ENCODE data around the gene ATP10B. TPM values are rescaled to one million over a fixed set of nuclear protein-coding genes. Genes with fewer than 3 reads are reported as not detected.

Gene ATP10B
- total and polyA plus RNA-seq, 4 donors = 0.08 to 7.2 (median 0.53) TPM

DNA sequence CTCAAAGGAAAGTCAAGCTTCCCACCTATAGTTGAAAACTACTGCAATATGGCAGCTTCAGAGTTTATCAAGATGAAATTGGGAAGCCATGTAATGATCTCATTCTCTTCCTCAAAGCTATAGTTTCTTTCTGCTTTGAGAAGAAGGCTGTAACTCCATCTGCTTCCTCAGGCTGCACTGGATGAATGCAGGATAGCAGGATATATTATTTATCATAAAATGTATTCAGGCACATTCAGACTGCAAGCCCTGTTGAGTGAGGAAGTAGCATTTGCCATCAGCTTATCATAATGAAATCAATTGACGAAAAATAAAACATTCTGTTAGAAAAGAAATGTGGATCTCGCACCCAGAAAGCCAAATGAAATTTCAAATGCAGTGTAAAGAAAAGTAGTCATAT lies 560 bp downstream of the ATP10B start:
- WGBS, 2 donors = 87 to 95% methylated on average over 2 of the region's 2 CpGs
- no peak for ATAC-seq (ENCODE audit: insufficient read depth, low FRiP score)
- Histone ChIP-seq H3K4me1 (ENCODE audit: control insufficient read depth in 5 of 5, insufficient read depth in 5 of 5, low read length in 5 of 5) (no peaks in the 10 kb centered on the region), H3K9me3 (ENCODE audit: control insufficient read depth in 4 of 4, insufficient read depth in 3 of 4, low read length in 3 of 4) (no peaks in the 10 kb centered on the region), H3K27ac (ENCODE audit: low read depth in 1 of 2, low read length in 1 of 2) (no peak overlapping the region), H3K36me3 (ENCODE audit: control insufficient read depth in 4 of 4, insufficient read depth in 4 of 4, low read length in 4 of 4) (no peaks in the 10 kb centered on the region), H3K4me3 (no peak overlapping the region), H3K9ac (ENCODE audit: insufficient read depth in 1 of 2, low read length in 2 of 2) (no peak overlapping the region), H3K27me3 (ENCODE audit: control insufficient read depth in 3 of 3, insufficient read depth in 3 of 3, low read length in 2 of 3) (no peaks in the 10 kb centered on the region)
- TF ChIP-seq CTCF (IDR thresholded peaks at IDR 0.05; ENCODE audit: control extremely low read depth, extremely low read depth) = no peak
- DNase-seq = no peak

- Histone ChIP-seq H3K36me3 (ENCODE audit: control insufficient read depth in 4 of 4, insufficient read depth in 4 of 4, low read length in 4 of 4) (no peaks in the 10 kb centered on the region), H3K4me1 (ENCODE audit: control insufficient read depth in 5 of 5, insufficient read depth in 5 of 5, low read length in 5 of 5) (no peaks in the 10 kb centered on the region), H3K9me3 (ENCODE audit: control insufficient read depth in 4 of 4, insufficient read depth in 3 of 4, low read length in 3 of 4) (no peaks in the 10 kb centered on the region), H3K9ac (ENCODE audit: insufficient read depth in 1 of 2, low read length in 2 of 2) (no peak overlapping the region), H3K4me3 (no peak overlapping the region), H3K27me3 (ENCODE audit: control insufficient read depth in 3 of 3, insufficient read depth in 3 of 3, low read length in 2 of 3) (no peaks in the 10 kb centered on the region), H3K27ac (ENCODE audit: low read depth in 1 of 2, low read length in 1 of 2) (no peak overlapping the region)
- 40 to 68% methylated on average over 3 of the region's 3 CpGs for WGBS, 2 donors
- no peak for TF ChIP-seq CTCF (IDR thresholded peaks at IDR 0.05; ENCODE audit: control extremely low read depth, extremely low read depth)
- DNase-seq (no peak), ATAC-seq (ENCODE audit: insufficient read depth, low FRiP score) (no peak)
These were observed 1.6 kb downstream of the ATP10B start for GRCh38 chr5:160850421-160850820.

GRCh38 chr5:160847526-160848085 lies 4.4 kb downstream of the ATP10B start:
- TF ChIP-seq CTCF (IDR thresholded peaks at IDR 0.05; ENCODE audit: control extremely low read depth, extremely low read depth) = no peak
- H3K9me3 ChIP-seq (ENCODE audit: control insufficient read depth in 4 of 4, insufficient read depth in 3 of 4, low read length in 3 of 4) = no peaks in the 10 kb centered on the region
- H3K27me3 ChIP-seq (ENCODE audit: control insufficient read depth in 3 of 3, insufficient read depth in 3 of 3, low read length in 2 of 3) = no peaks in the 10 kb centered on the region
- no peaks in the 10 kb centered on the region for H3K4me1 ChIP-seq (ENCODE audit: control insufficient read depth in 5 of 5, insufficient read depth in 5 of 5, low read length in 5 of 5)
- no peak overlapping the region for H3K9ac ChIP-seq (ENCODE audit: insufficient read depth in 1 of 2, low read length in 2 of 2)
- DNase-seq = no peak
- H3K27ac ChIP-seq (ENCODE audit: low read depth in 1 of 2, low read length in 1 of 2) = no peak overlapping the region
- no peak overlapping the region for H3K4me3 ChIP-seq
- no peak for ATAC-seq (ENCODE audit: insufficient read depth, low FRiP score)
- H3K36me3 ChIP-seq (ENCODE audit: control insufficient read depth in 4 of 4, insufficient read depth in 4 of 4, low read length in 4 of 4) = no peaks in the 10 kb centered on the region
- 85 to 90% methylated on average over 5 of the region's 5 CpGs for WGBS, 2 donors

- DNase-seq (no peak), ATAC-seq (ENCODE audit: insufficient read depth, low FRiP score) (no peak)
- TF ChIP-seq CTCF (IDR thresholded peaks at IDR 0.05; ENCODE audit: control extremely low read depth, extremely low read depth) = no peak
- H3K9me3 ChIP-seq (ENCODE audit: control insufficient read depth in 4 of 4, insufficient read depth in 3 of 4, low read length in 3 of 4) = no peaks in the 10 kb centered on the region
- H3K27me3 ChIP-seq (ENCODE audit: control insufficient read depth in 3 of 3, insufficient read depth in 3 of 3, low read length in 2 of 3) = no peaks in the 10 kb centered on the region
- no peak overlapping the region for H3K4me3 ChIP-seq
- no peak overlapping the region for H3K27ac ChIP-seq (ENCODE audit: low read depth in 1 of 2, low read length in 1 of 2)
- H3K36me3 ChIP-seq (ENCODE audit: control insufficient read depth in 4 of 4, insufficient read depth in 4 of 4, low read length in 4 of 4) = no peaks in the 10 kb centered on the region
- WGBS, 2 donors = 83 to 84% methylated on average over 3 of the region's 3 CpGs
- no peak overlapping the region for H3K9ac ChIP-seq (ENCODE audit: insufficient read depth in 1 of 2, low read length in 2 of 2)
- H3K4me1 ChIP-seq (ENCODE audit: control insufficient read depth in 5 of 5, insufficient read depth in 5 of 5, low read length in 5 of 5) = no peaks in the 10 kb centered on the region
These were observed 5.4 kb downstream of the ATP10B start for GRCh38 chr5:160846642-160847041.
